Tibial artery (tissue), 4 donors: ENCODE data around the gene IDH3A.
A peak's percentile ranks its signal among the peaks of the same experiment; 100 is the strongest.

Experiments
- DNase-seq, 2 donors: peaks; one replicate each; pipeline ENCODE4 v3.0.0-alpha.2; 2019
- H3K27ac ChIP-seq, 2 donors: fragments of 200-600 bp; sonication (generic) in 1 of 2; 1 replicate in 1 of 2; 2 replicates in 1 of 2; pipeline ENCODE4 v1.5.1; 2018 to 2019; ENCODE audit warnings: mild to moderate bottlenecking in 1 of 2
- H3K27me3 ChIP-seq, 2 donors: fragments of 200-600 bp; sonication (generic) in 1 of 2; one replicate each; pipeline versions ENCODE4 v1.5.1 to v1.6.0; 2016 to 2019
- H3K36me3 ChIP-seq, 3 donors: fragments of 200-600 bp; sonication (generic) in 2 of 3; one replicate each; pipeline ENCODE4 v1.5.1; 2016 to 2019; ENCODE audit warnings: mild to moderate bottlenecking in 2 of 3
- H3K4me1 ChIP-seq, 4 donors: fragments of 200-600 bp; sonication (generic) in 2 of 4; 1 replicate in 3 of 4; 2 replicates in 1 of 4; pipeline ENCODE4 v1.5.1; 2016 to 2019
- H3K4me3 ChIP-seq, 2 donors: fragments of 200-600 bp; sonication (generic) in 1 of 2; 1 replicate in 1 of 2; 2 replicates in 1 of 2; pipeline ENCODE4 v1.5.1; 2018 to 2019; ENCODE audit warnings: mild to moderate bottlenecking in 2 of 2
- H3K9me3 ChIP-seq, 3 donors: fragments of 200-600 bp; sonication (generic) in 1 of 3; one replicate each; pipeline ENCODE4 v1.5.1; 2016 to 2019
- CTCF ChIP-seq, 2 experiments: fragments of 200-600 bp in 1 of 2; fragments of 450-650 bp in 1 of 2; IDR thresholded peaks; one replicate each; pipeline ENCODE4 v1.5.1; 2017 to 2019; ENCODE audit warnings: antibody characterized with exemption in 2 of 2, mild to moderate bottlenecking in 1 of 2, moderate library complexity in 1 of 2
- intact Hi-C: fragments of 100-400 bp; cut with DNase I; formaldehyde crosslinking; loops from one replicate; pipeline ENCODE4 v1.15.0; 2023; ENCODE audit warnings: low total_unique reads

The IDH3A gene

DNA sequence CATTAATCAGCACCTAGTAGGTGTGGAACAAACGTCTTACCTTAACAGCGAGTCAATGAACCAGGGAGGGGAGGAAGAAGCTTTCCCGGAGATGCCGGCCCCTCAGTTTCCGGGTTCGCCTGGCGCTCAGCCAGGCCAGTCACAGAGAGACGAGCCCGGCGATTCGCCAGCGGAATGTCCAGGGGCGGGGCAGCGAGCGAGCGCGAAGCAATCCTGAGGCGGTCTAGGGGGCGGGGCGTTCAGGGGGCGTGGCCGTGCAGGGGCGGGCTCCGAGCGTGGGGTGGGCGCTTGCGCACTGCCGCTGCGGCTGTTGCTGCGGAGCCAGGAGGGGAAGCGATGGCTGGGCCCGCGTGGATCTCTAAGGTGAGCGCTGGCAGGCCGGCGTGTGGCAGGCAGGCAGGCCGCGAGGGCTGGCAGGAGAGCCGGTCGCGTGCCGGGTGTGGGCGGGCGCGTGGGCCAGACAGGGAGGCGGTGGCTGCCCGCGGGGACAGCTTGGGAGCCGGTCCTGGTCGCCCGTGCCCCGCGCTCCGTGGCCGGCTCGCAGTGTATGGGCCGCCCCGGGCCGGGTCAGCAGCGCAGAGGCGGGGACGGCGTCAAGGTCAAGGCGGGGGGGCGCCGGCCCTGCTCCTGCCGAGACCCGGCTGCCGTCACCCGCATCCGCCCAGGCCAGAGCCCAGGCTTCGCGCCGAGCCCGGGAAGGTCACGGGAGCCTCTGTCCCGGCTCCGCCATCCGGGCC is at the start of gene IDH3A:
Gene IDH3A (plus strand): TSS at position 295 of the 737 bp plus-strand sequence. CDS start 42 bp downstream, at position 337.
- DNase-seq = peak; percentile 99
- Histone ChIP-seq H3K27me3 (no peaks in the 10 kb centered on the region), H3K4me1 (peaks cover 0 to 39% (median 18%) of the 10 kb centered on the region in 4 donors)

DNA sequence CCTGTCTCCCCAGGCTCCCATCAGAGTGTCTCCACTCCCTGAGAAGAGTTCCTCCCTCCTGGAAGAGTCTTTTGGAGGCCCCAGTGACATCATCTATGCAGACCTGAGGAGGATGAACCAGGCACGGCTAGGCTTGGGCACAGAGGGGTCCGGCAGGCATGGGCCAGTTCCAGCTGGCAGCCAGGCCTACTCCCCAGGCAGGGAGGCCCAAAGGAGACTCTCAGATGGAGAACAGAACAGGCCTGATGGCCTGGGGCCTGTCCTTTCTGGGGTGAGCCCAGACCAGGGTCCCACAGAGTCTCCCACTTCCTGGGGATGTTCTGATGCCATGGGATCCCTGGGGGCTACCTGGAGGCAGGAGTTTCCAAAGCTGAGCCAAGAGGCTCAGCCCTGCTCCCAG is 48.3 kb upstream of the IDH3A start:
- peak in 1 of 2 donors; percentile 48 for DNase-seq
- H3K9me3 ChIP-seq = no peaks in the 10 kb centered on the region
- intact Hi-C loops = no loop called here
- no peaks in the 10 kb centered on the region for H3K27me3 ChIP-seq
- no peak overlapping the region for H3K27ac ChIP-seq
- no peak for TF ChIP-seq CTCF (IDR thresholded peaks at IDR 0.05)
- H3K4me3 ChIP-seq = no peak overlapping the region
- no peaks in the 10 kb centered on the region for H3K36me3 ChIP-seq
- no peaks in the 10 kb centered on the region for H3K4me1 ChIP-seq

More for the DNA sequence above, at the start of gene IDH3A:
- Histone ChIP-seq H3K4me3 (peak within 1 kb of the TSS; percentile 87 to 96), H3K36me3 (no peaks in the 10 kb centered on the region), H3K9me3 (no peaks in the 10 kb centered on the region), H3K27ac (peak within 1 kb of the TSS; percentile 83 to 87)
- TF ChIP-seq CTCF (IDR thresholded peaks at IDR 0.05) = no peak
- intact Hi-C loops = loop anchor here (5.0 kb wide), 1 partner anchor 157 kb away; no protein-coding TSS in a partner anchor

GRCh38 chr15:78101423-78102105 is 47.6 kb upstream of the IDH3A start:
- Histone ChIP-seq H3K9me3 (no peaks in the 10 kb centered on the region), H3K27me3 (no peaks in the 10 kb centered on the region), H3K4me3 (no peak overlapping the region), H3K36me3 (no peaks in the 10 kb centered on the region), H3K4me1 (no peaks in the 10 kb centered on the region), H3K27ac (no peak overlapping the region)
- no peak for TF ChIP-seq CTCF (IDR thresholded peaks at IDR 0.05)
- intact Hi-C loops = no loop called here
- DNase-seq = no peak

DNA sequence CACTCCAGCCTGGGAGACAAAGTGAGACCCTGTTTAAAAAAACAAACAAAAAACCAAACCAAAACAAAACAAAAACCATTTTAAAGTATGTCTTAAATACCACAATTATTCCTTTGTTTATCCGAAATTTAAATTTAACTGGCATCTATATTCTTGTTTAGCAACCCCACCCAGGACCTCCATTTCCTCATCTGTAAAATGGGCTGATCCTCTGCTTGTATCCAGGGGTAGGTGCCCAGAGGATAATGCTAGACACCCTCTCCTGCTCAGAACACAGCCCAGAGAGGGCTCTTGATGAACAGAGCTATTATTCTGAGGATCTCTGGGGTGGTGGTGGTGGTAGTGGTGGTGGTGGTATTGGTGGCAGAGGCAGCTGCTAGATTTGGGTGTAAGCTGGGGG is 47.0 kb upstream of the IDH3A start:
- TF ChIP-seq CTCF (IDR thresholded peaks at IDR 0.05) = no peak
- Histone ChIP-seq H3K4me3 (no peak overlapping the region), H3K27me3 (no peaks in the 10 kb centered on the region), H3K4me1 (no peaks in the 10 kb centered on the region), H3K9me3 (no peaks in the 10 kb centered on the region), H3K36me3 (no peaks in the 10 kb centered on the region), H3K27ac (no peak overlapping the region)
- intact Hi-C loops = no loop called here
- no peak for DNase-seq

- intact Hi-C loops = no loop called here
Observed at GRCh38 chr15:78102741-78103140, 46.4 kb upstream of the IDH3A start.

More at GRCh38 chr15:78102741-78103140, 46.4 kb upstream of the IDH3A start:
- Histone ChIP-seq H3K36me3 (no peaks in the 10 kb centered on the region), H3K27ac (no peak overlapping the region), H3K9me3 (no peaks in the 10 kb centered on the region), H3K4me1 (no peaks in the 10 kb centered on the region), H3K4me3 (no peak overlapping the region), H3K27me3 (no peaks in the 10 kb centered on the region)
- DNase-seq = no peak
- TF ChIP-seq CTCF (IDR thresholded peaks at IDR 0.05) = no peak
